ENCODE measurements around the gene ITLN1.

Gene ITLN1

GRCh38 chr1:160858507-160858906 lies 26.5 kb downstream of the ITLN1 start:
- DNase-seq (ENCODE audit: extremely low read depth in 1 of 2, low read depth in 1 of 2), result no peak

GRCh38 chr1:160858097-160858496 lies 26.9 kb downstream of the ITLN1 start:
- no peak for DNase-seq (ENCODE audit: extremely low read depth in 1 of 2, low read depth in 1 of 2)

- DNase-seq (ENCODE audit: extremely low read depth in 1 of 2, low read depth in 1 of 2), result peak in 1 of 2 donors; percentile 20
Observed at GRCh38 chr1:160855181-160855981, 29.6 kb downstream of the ITLN1 start.

- no peak for DNase-seq (ENCODE audit: extremely low read depth in 1 of 2, low read depth in 1 of 2)
Observed at GRCh38 chr1:160853754-160854153, 31.2 kb downstream of the ITLN1 start.

- DNase-seq (ENCODE audit: extremely low read depth in 1 of 2, low read depth in 1 of 2), result no peak
Observed at GRCh38 chr1:160853014-160853413, 32.0 kb downstream of the ITLN1 start.

- no peak for DNase-seq (ENCODE audit: extremely low read depth in 1 of 2, low read depth in 1 of 2)
Observed at GRCh38 chr1:160850993-160851392, 34.0 kb downstream of the ITLN1 start.

GRCh38 chr1:160850541-160850940 lies 34.4 kb downstream of the ITLN1 start:
- DNase-seq (ENCODE audit: extremely low read depth in 1 of 2, low read depth in 1 of 2), result no peak

GRCh38 chr1:160846281-160846680 lies 38.7 kb downstream of the ITLN1 start:
- no peak for DNase-seq (ENCODE audit: extremely low read depth in 1 of 2, low read depth in 1 of 2)

- DNase-seq (ENCODE audit: extremely low read depth in 1 of 2, low read depth in 1 of 2), result no peak
Observed at GRCh38 chr1:160844447-160845232, 40.3 kb downstream of the ITLN1 start.

GRCh38 chr1:160841079-160841478 lies 43.9 kb downstream of the ITLN1 start:
- DNase-seq (ENCODE audit: extremely low read depth in 1 of 2, low read depth in 1 of 2), result no peak

GRCh38 chr1:160839746-160840145 lies 45.2 kb downstream of the ITLN1 start:
- DNase-seq (ENCODE audit: extremely low read depth in 1 of 2, low read depth in 1 of 2), result no peak

- no peak for DNase-seq (ENCODE audit: extremely low read depth in 1 of 2, low read depth in 1 of 2)
Observed at GRCh38 chr1:160838888-160839287, 46.1 kb downstream of the ITLN1 start.

- peak; percentile 75 to 78 for DNase-seq (ENCODE audit: extremely low read depth in 1 of 2, low read depth in 1 of 2)
Observed at GRCh38 chr1:160837558-160838205, 47.3 kb downstream of the ITLN1 start.

GRCh38 chr1:160836981-160837557 lies 47.9 kb downstream of the ITLN1 start:
- DNase-seq (ENCODE audit: extremely low read depth in 1 of 2, low read depth in 1 of 2), result no peak

- no peak for DNase-seq (ENCODE audit: extremely low read depth in 1 of 2, low read depth in 1 of 2)
Observed at GRCh38 chr1:160836561-160836960, 48.4 kb downstream of the ITLN1 start.

GRCh38 chr1:160835751-160836150 lies 49.2 kb downstream of the ITLN1 start:
- no peak for DNase-seq (ENCODE audit: extremely low read depth in 1 of 2, low read depth in 1 of 2)

GRCh38 chr1:160834945-160835565 lies 49.9 kb downstream of the ITLN1 start:
- DNase-seq (ENCODE audit: extremely low read depth in 1 of 2, low read depth in 1 of 2), result no peak

GRCh38 chr1:160830321-160831153 lies 54.4 kb downstream of the ITLN1 start:
- peak; percentile 25 to 71 for DNase-seq (ENCODE audit: extremely low read depth in 1 of 2, low read depth in 1 of 2)

- no peak for DNase-seq (ENCODE audit: extremely low read depth in 1 of 2, low read depth in 1 of 2)
Observed at GRCh38 chr1:160829766-160830165, 55.2 kb downstream of the ITLN1 start.

- DNase-seq (ENCODE audit: extremely low read depth in 1 of 2, low read depth in 1 of 2), result no peak
Observed at GRCh38 chr1:160827418-160827817, 57.6 kb downstream of the ITLN1 start.

Measured in stimulated activated CD8-positive, alpha-beta memory T cell treated with anti-CD3 and anti-CD28 coated beads, Interleukin-7, amount 100 ng/mL, for 48 hours (primary cell).